BE2C (cell line): Measurements from ENCODE around the gene SNX4.

Experiments
- DNase-seq: peaks from one replicate; pipeline ENCODE4 v3.0.0-alpha.2; 2020
- H3K27me3 ChIP-seq: fragments of 250-450 bp; sonication (Bioruptor Pico); 2 replicates; pipeline ENCODE4 v1.5.1; 2020; ENCODE audit warnings: mild to moderate bottlenecking
- H3K36me3 ChIP-seq: fragments of 250-450 bp; sonication (Bioruptor Pico); 2 replicates; pipeline ENCODE4 v1.5.1; 2020; ENCODE audit warnings: mild to moderate bottlenecking
- H3K4me1 ChIP-seq: fragments of 250-450 bp; sonication (Bioruptor Pico); 2 replicates; pipeline ENCODE4 v1.5.1; 2020
- H3K4me3 ChIP-seq: 2 replicates; pipeline ENCODE4 v1.5.1; 2011; ENCODE audit warnings: low read depth, low read length
- H3K9me3 ChIP-seq: fragments of 250-450 bp; sonication (Bioruptor Pico); 2 replicates; pipeline ENCODE4 v1.5.1; 2020
- CTCF ChIP-seq: IDR thresholded peaks from 2 replicates; pipeline ENCODE4 v1.5.1; 2012; ENCODE audit warnings: mild to moderate bottlenecking, low read depth, low read length

The SNX4 gene

GRCh38 chr3:125478326-125478725 is 41.7 kb downstream of the SNX4 start:
- DNase-seq = no peak
- Histone ChIP-seq H3K9me3 (no peaks in the 10 kb centered on the region), H3K27me3 (no peaks in the 10 kb centered on the region), H3K4me3 (no peak overlapping the region), H3K4me1 (no peaks in the 10 kb centered on the region; the same call in 1 of the 2 replicates), H3K36me3 (peaks cover 10% of the 10 kb centered on the region)
- TF ChIP-seq CTCF = no peak

- no peak for TF ChIP-seq CTCF
- no peak for DNase-seq
- Histone ChIP-seq H3K4me3 (no peak overlapping the region), H3K36me3 (peaks cover 10% of the 10 kb centered on the region), H3K9me3 (no peaks in the 10 kb centered on the region), H3K4me1 (no peaks in the 10 kb centered on the region; the same call in 1 of the 2 replicates), H3K27me3 (no peaks in the 10 kb centered on the region)
These were observed 42.3 kb downstream of the SNX4 start for GRCh38 chr3:125477701-125478100.

- H3K4me3 ChIP-seq = no peak overlapping the region
- TF ChIP-seq CTCF = no peak
- no peaks in the 10 kb centered on the region for H3K9me3 ChIP-seq
- H3K4me1 ChIP-seq = no peaks in the 10 kb centered on the region
- peaks cover 37% of the 10 kb centered on the region for H3K36me3 ChIP-seq
- DNase-seq = no peak
- H3K27me3 ChIP-seq = no peaks in the 10 kb centered on the region
These were observed 49.3 kb downstream of the SNX4 start for GRCh38 chr3:125470671-125471070.

GRCh38 chr3:125462722-125463299 is 57.2 kb downstream of the SNX4 start:
- DNase-seq = no peak
- no peaks in the 10 kb centered on the region for H3K4me1 ChIP-seq
- H3K9me3 ChIP-seq = no peaks in the 10 kb centered on the region
- H3K27me3 ChIP-seq = no peaks in the 10 kb centered on the region
- TF ChIP-seq CTCF = no peak
- no peak overlapping the region for H3K4me3 ChIP-seq
- H3K36me3 ChIP-seq = peaks cover 33% of the 10 kb centered on the region

- TF ChIP-seq CTCF = no peak
- Histone ChIP-seq H3K4me1 (no peaks in the 10 kb centered on the region), H3K27me3 (no peaks in the 10 kb centered on the region), H3K4me3 (no peak overlapping the region), H3K36me3 (peaks cover 28% of the 10 kb centered on the region), H3K9me3 (no peaks in the 10 kb centered on the region)
- no peak for DNase-seq
These were observed 58.1 kb downstream of the SNX4 start for GRCh38 chr3:125461896-125462295.

GRCh38 chr3:125460233-125460632 is 59.8 kb downstream of the SNX4 start:
- H3K4me1 ChIP-seq = no peaks in the 10 kb centered on the region
- no peak for TF ChIP-seq CTCF
- no peak overlapping the region for H3K4me3 ChIP-seq
- DNase-seq = no peak
- H3K36me3 ChIP-seq = peaks cover 26% of the 10 kb centered on the region
- H3K27me3 ChIP-seq = no peaks in the 10 kb centered on the region
- H3K9me3 ChIP-seq = no peaks in the 10 kb centered on the region
